Type B pancreatic cell (in vitro differentiated cells): ENCODE results near the gene HOMER1. TPM values are rescaled to one million over a fixed set of nuclear protein-coding genes. Genes with fewer than 3 reads are reported as not detected.

Experiments used
- DNase-seq: peaks from one replicate; pipeline ENCODE4 v3.0.0; 2021; ENCODE audit warnings: mixed read lengths; ENCODE audit not compliant: unreplicated experiment; ENCODE audit errors: extremely low spot score
- H3K27ac Mint-ChIP-seq: 2 replicates; pipeline ENCODE4 v1.8.0; 2021; ENCODE audit warnings: mild to moderate bottlenecking, mixed read lengths
- H3K27me3 Mint-ChIP-seq: 2 replicates; pipeline ENCODE4 v1.8.0; 2021; ENCODE audit warnings: mixed read lengths
- H3K36me3 Mint-ChIP-seq: 2 replicates; pipeline ENCODE4 v1.8.0; 2021; ENCODE audit warnings: mixed read lengths
- H3K4me1 Mint-ChIP-seq: one replicate; pipeline ENCODE4 v1.8.0; 2021; ENCODE audit warnings: mixed read lengths; ENCODE audit not compliant: unreplicated experiment
- H3K4me3 Mint-ChIP-seq: 2 replicates; pipeline ENCODE4 v1.8.0; 2021; ENCODE audit warnings: mild to moderate bottlenecking, mixed read lengths
- H3K9me3 Mint-ChIP-seq: 2 replicates; pipeline ENCODE4 v1.8.0; 2021; ENCODE audit warnings: mixed read lengths
- CTCF ChIP-seq: fragments of 200-600 bp; sonication (generic); conservative IDR thresholded peaks from 2 replicates; pipeline ENCODE4 v1.5.0; 2021; ENCODE audit warnings: antibody characterized with exemption, mild to moderate bottlenecking
- total RNA-seq: library from RNA; stranded (reverse); gene quantifications from 2 replicates; pipeline ENCODE4 v1.2.1, GENCODE V29; 2021; ENCODE audit warnings: low replicate concordance

Gene HOMER1
- total RNA-seq, 1 donor from 2014 or later, result 20.0 TPM

- DNase-seq, result no peak
- no peaks in the 10 kb centered on the region for H3K27me3 Mint-ChIP-seq
- H3K36me3 Mint-ChIP-seq, result no peaks in the 10 kb centered on the region
- no peak overlapping the region for H3K27ac Mint-ChIP-seq
- H3K4me3 Mint-ChIP-seq, result no peak overlapping the region
- no peak for TF ChIP-seq CTCF
- H3K4me1 Mint-ChIP-seq, result peaks cover 23% of the 10 kb centered on the region
- no peaks in the 10 kb centered on the region for H3K9me3 Mint-ChIP-seq
These were observed 30.2 kb upstream of the HOMER1 start for GRCh38 chr5:79544131-79544530.

- no peak overlapping the region for H3K27ac Mint-ChIP-seq
- H3K36me3 Mint-ChIP-seq, result no peaks in the 10 kb centered on the region
- H3K4me3 Mint-ChIP-seq, result no peak overlapping the region
- H3K9me3 Mint-ChIP-seq, result no peaks in the 10 kb centered on the region
- no peaks in the 10 kb centered on the region for H3K27me3 Mint-ChIP-seq
- peaks cover 2% of the 10 kb centered on the region for H3K4me1 Mint-ChIP-seq
- no peak for DNase-seq
- TF ChIP-seq CTCF, result no peak
These were observed 27.0 kb upstream of the HOMER1 start for GRCh38 chr5:79540939-79541338.

- DNase-seq, result no peak
- TF ChIP-seq CTCF, result no peak
- Mint-ChIP-seq H3K27me3 (no peaks in the 10 kb centered on the region), H3K4me1 (no peaks in the 10 kb centered on the region), H3K4me3 (no peak overlapping the region), H3K27ac (no peak overlapping the region), H3K36me3 (no peaks in the 10 kb centered on the region), H3K9me3 (no peaks in the 10 kb centered on the region)
These were observed 22.4 kb upstream of the HOMER1 start for GRCh38 chr5:79536193-79536906.

GRCh38 chr5:79535477-79536192 lies 21.7 kb upstream of the HOMER1 start:
- no peak overlapping the region for H3K4me3 Mint-ChIP-seq
- H3K4me1 Mint-ChIP-seq, result no peaks in the 10 kb centered on the region
- no peak for DNase-seq
- no peak overlapping the region for H3K27ac Mint-ChIP-seq
- TF ChIP-seq CTCF, result no peak
- H3K27me3 Mint-ChIP-seq, result no peaks in the 10 kb centered on the region
- H3K36me3 Mint-ChIP-seq, result no peaks in the 10 kb centered on the region
- no peaks in the 10 kb centered on the region for H3K9me3 Mint-ChIP-seq

- Mint-ChIP-seq H3K27ac (no peak overlapping the region), H3K27me3 (no peaks in the 10 kb centered on the region), H3K4me3 (no peak overlapping the region), H3K9me3 (peaks cover 5% of the 10 kb centered on the region), H3K4me1 (no peaks in the 10 kb centered on the region), H3K36me3 (peaks cover 3% of the 10 kb centered on the region)
- no peak for DNase-seq
- no peak for TF ChIP-seq CTCF
These were observed 15.2 kb upstream of the HOMER1 start for GRCh38 chr5:79529110-79529509.
